HK-2 (cell line): ENCODE results near the gene USP28.
"Not testable (repeated sequence)": the region's sequence is repeated elsewhere in the genome, so short reads cannot be mapped to it uniquely, and the experiment has no call there.

Source experiments
- DNase-seq: peaks from one replicate; pipeline ENCODE4 v3.0.0-alpha.2; 2018; ENCODE audit not compliant: unreplicated experiment

USP28 gene

GRCh38 chr11:113875234-113876073 lies at the start of gene USP28:
USP28 (minus strand) TSS chr11:113875572; CDS start chr11:113875501, 71 bp downstream.
- DNase-seq: peak; percentile 91

- no peak for DNase-seq
Observed at GRCh38 chr11:113923572-113923971, 48.2 kb upstream of the USP28 start.

GRCh38 chr11:113911491-113911890 lies 36.1 kb upstream of the USP28 start:
- DNase-seq: not testable (repeated sequence)

- DNase-seq: no peak
Observed at GRCh38 chr11:113908098-113908497, 32.7 kb upstream of the USP28 start.

- no peak for DNase-seq
Observed at GRCh38 chr11:113907681-113908080, 32.3 kb upstream of the USP28 start.

- no peak for DNase-seq
Observed at GRCh38 chr11:113907152-113907551, 31.8 kb upstream of the USP28 start.

GRCh38 chr11:113906516-113906915 lies 31.1 kb upstream of the USP28 start:
- DNase-seq: no peak

- no peak for DNase-seq
Observed at GRCh38 chr11:113906038-113906437, 30.7 kb upstream of the USP28 start.

GRCh38 chr11:113904379-113905101 lies 29.2 kb upstream of the USP28 start, which contains the start of gene HTR3B:
HTR3B (plus strand) TSS chr11:113904796; CDS start chr11:113904934, 138 bp downstream.
- DNase-seq: no peak

GRCh38 chr11:113901141-113901540 lies 25.8 kb upstream of the USP28 start:
- DNase-seq: no peak

GRCh38 chr11:113896156-113896879 lies 20.9 kb upstream of the USP28 start:
- DNase-seq: no peak

GRCh38 chr11:113895367-113896155 lies 20.2 kb upstream of the USP28 start:
- DNase-seq: no peak

- DNase-seq: no peak
Observed at GRCh38 chr11:113894421-113894996, 19.1 kb upstream of the USP28 start.

GRCh38 chr11:113888848-113889247 lies 13.5 kb upstream of the USP28 start:
- DNase-seq: no peak

GRCh38 chr11:113885897-113886296 lies 10.5 kb upstream of the USP28 start:
- DNase-seq: no peak

- no peak for DNase-seq
Observed at GRCh38 chr11:113884361-113884836, 9.0 kb upstream of the USP28 start.

GRCh38 chr11:113881856-113882255 lies 6.5 kb upstream of the USP28 start:
- DNase-seq: no peak

- no peak for DNase-seq
Observed at GRCh38 chr11:113880971-113881370, 5.6 kb upstream of the USP28 start.

- not testable (repeated sequence) for DNase-seq
Observed at GRCh38 chr11:113879446-113879845, 4.1 kb upstream of the USP28 start.

- no peak for DNase-seq
Observed at GRCh38 chr11:113877670-113878055, 2.3 kb upstream of the USP28 start.
